Progenitor cell of endocrine pancreas (in vitro differentiated cells): ENCODE data around the gene ADGRG7. TPM values are rescaled to one million over a fixed set of nuclear protein-coding genes. Genes with fewer than 3 reads are reported as not detected.

ENCODE experiments used
- DNase-seq: peaks from one replicate; pipeline ENCODE4 v3.0.0; 2021; ENCODE audit warnings: low spot score; ENCODE audit not compliant: unreplicated experiment
- H3K27ac Mint-ChIP-seq: 2 replicates; pipeline ENCODE4 v1.8.0; 2021; ENCODE audit warnings: mild to moderate bottlenecking, moderate library complexity, mixed read lengths
- H3K27me3 Mint-ChIP-seq: 2 replicates; pipeline ENCODE4 v1.8.0; 2021; ENCODE audit warnings: mixed read lengths
- H3K36me3 Mint-ChIP-seq: 2 replicates; pipeline ENCODE4 v1.8.0; 2022; ENCODE audit warnings: mixed read lengths; ENCODE audit not compliant: insufficient read depth
- H3K4me1 Mint-ChIP-seq: 2 replicates; pipeline ENCODE4 v1.8.0; 2021; ENCODE audit warnings: low read depth, mixed read lengths
- H3K4me3 Mint-ChIP-seq: 2 replicates; pipeline ENCODE4 v1.8.0; 2021; ENCODE audit warnings: low read depth, mild to moderate bottlenecking, moderate library complexity, mixed read lengths
- H3K9me3 Mint-ChIP-seq: 2 replicates; pipeline ENCODE4 v1.8.0; 2021; ENCODE audit warnings: low read depth, mixed read lengths
- total RNA-seq: library from RNA; stranded (reverse); gene quantifications from 2 replicates; pipeline ENCODE4 v1.2.1, GENCODE V29; 2021
- TF ChIP-seq, protein P1 (sequence below): fragments of 200-600 bp; sonication (generic); IDR thresholded peaks from one replicate; pipeline ENCODE4 v1.5.0; 2021; ENCODE audit warnings: antibody characterized with exemption, mild to moderate bottlenecking; ENCODE audit not compliant: unreplicated experiment

Gene ADGRG7
- total RNA-seq, 1 donor from 2014 or later = 1.3 TPM

DNA sequence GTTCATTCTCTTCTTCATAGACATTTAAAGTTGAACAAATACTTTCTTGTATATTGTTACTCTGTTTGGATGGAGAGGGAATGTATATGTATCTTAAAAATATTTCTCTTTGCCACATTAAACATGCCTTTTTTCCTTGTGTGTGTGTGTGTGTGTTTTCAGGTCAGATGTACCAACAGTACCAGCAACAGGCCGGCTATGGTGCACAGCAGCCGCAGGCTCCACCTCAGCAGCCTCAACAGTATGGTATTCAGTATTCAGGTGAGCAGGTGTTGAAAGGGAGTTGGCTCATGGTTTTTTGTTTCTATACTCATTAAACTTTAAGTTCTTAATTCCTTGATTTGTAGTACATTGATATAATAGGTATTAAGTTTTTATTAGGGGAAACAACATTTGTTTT lies 135.3 kb downstream of the ADGRG7 start:
- Mint-ChIP-seq H3K9me3 (no peaks in the 10 kb centered on the region), H3K4me3 (no peak overlapping the region), H3K27ac (no peak overlapping the region), H3K4me1 (peaks cover under 1% of the 10 kb centered on the region), H3K27me3 (no peaks in the 10 kb centered on the region), H3K36me3 (peaks cover 28% of the 10 kb centered on the region)
- TF ChIP-seq, protein P1, sequence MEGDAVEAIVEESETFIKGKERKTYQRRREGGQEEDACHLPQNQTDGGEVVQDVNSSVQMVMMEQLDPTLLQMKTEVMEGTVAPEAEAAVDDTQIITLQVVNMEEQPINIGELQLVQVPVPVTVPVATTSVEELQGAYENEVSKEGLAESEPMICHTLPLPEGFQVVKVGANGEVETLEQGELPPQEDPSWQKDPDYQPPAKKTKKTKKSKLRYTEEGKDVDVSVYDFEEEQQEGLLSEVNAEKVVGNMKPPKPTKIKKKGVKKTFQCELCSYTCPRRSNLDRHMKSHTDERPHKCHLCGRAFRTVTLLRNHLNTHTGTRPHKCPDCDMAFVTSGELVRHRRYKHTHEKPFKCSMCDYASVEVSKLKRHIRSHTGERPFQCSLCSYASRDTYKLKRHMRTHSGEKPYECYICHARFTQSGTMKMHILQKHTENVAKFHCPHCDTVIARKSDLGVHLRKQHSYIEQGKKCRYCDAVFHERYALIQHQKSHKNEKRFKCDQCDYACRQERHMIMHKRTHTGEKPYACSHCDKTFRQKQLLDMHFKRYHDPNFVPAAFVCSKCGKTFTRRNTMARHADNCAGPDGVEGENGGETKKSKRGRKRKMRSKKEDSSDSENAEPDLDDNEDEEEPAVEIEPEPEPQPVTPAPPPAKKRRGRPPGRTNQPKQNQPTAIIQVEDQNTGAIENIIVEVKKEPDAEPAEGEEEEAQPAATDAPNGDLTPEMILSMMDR = no peak
- DNase-seq = no peak

Other genes starting within 250 kb of the ADGRG7 start
- 38.3 and 41.8 TPM in 2 replicates for gene TOMM70, start 208.5 kb upstream of the ADGRG7 start, total RNA-seq
- gene LNP1, start 208.1 kb upstream of the ADGRG7 start, total RNA-seq = 2.7 and 3.6 TPM in 2 replicates
- 9.9 and 13.6 TPM in 2 replicates for gene TMEM45A, start 117.0 kb upstream of the ADGRG7 start, total RNA-seq
- 108 and 111 TPM in 2 replicates for gene TFG, start 99.9 kb downstream of the ADGRG7 start, total RNA-seq